PC-3 (cell line): ENCODE data around the gene AIFM3. TPM values are rescaled to one million over a fixed set of nuclear protein-coding genes. Genes with fewer than 3 reads are reported as not detected.
A peak's percentile ranks its signal among the peaks of the same experiment; 100 is the strongest.

Source experiments
- ATAC-seq: fragments of 200-7000 bp; cut with Tn5 transposase; 2 replicates; pipeline ENCODE4 v1.9.1; 2020; ENCODE audit warnings: mild to moderate bottlenecking, moderate library complexity
- Bru-seq: library from RNA; stranded (reverse); fragments of 400-500 nt; gene quantifications from one replicate; lab custom pipeline; 2021; lab: Mats Ljungman, UMichigan
- BruChase-seq, 2 experiments: library from RNA; stranded (reverse); fragments of 400-500 nt; gene quantifications; one replicate each; lab custom pipeline; 2021; lab: Mats Ljungman, UMichigan
- BruUV-seq: library from RNA; stranded (reverse); fragments of 400-500 nt; replicated peaks from 2 replicates; lab custom pipeline; 2021; lab: Mats Ljungman, UMichigan
- CTCF ChIA-PET: fragments of 300-600 bp; sonication (Branson Sonifier 250); formaldehyde crosslinking; loops from one replicate; lab custom pipeline; 2022; ENCODE audit warnings: antibody characterized with exemption; lab: Charles Lee
- POLR2A ChIA-PET: fragments of 300-600 bp; sonication (Branson Sonifier 250); formaldehyde crosslinking; loops from one replicate; lab custom pipeline; 2022; ENCODE audit warnings: antibody characterized with exemption; ENCODE audit not compliant: unreplicated experiment; lab: Charles Lee
- DNase-seq: peaks from one replicate; pipeline ENCODE4 v3.0.0-alpha.2; 2015
- H2AFZ ChIP-seq: fragments of 300-600 bp; sonication (generic); 2 replicates; pipeline ENCODE4 v1.6.0; 2016; ENCODE audit warnings: antibody characterized with exemption, low read length
- H3F3A ChIP-seq: fragments of 300-600 bp; sonication (generic); one replicate; pipeline ENCODE4 v1.6.0; 2017; ENCODE audit warnings: antibody characterized with exemption, low read length, control low read depth, mild to moderate bottlenecking; ENCODE audit not compliant: unreplicated experiment
- H3K27ac ChIP-seq: fragments of 300-600 bp; sonication (generic); 2 replicates; pipeline ENCODE4 v1.5.1; 2016; ENCODE audit warnings: mild to moderate bottlenecking, low read length
- H3K27me3 ChIP-seq: fragments of 300-600 bp; sonication (generic); 2 replicates; pipeline ENCODE4 v1.6.1; 2016; ENCODE audit warnings: low read length, mixed read lengths
- H3K36me3 ChIP-seq: fragments of 300-600 bp; sonication (generic); 2 replicates; pipeline ENCODE4 v1.6.1; 2016; ENCODE audit warnings: low read depth, mixed run types, low read length, mixed read lengths
- H3K4me1 ChIP-seq: fragments of 300-600 bp; sonication (generic); 2 replicates; pipeline ENCODE4 v1.5.1; 2016; ENCODE audit warnings: low read length; ENCODE audit not compliant: insufficient read depth
- H3K4me2 ChIP-seq: fragments of 300-600 bp; sonication (generic); 2 replicates; pipeline ENCODE4 v1.6.0; 2016; ENCODE audit warnings: low read length
- H3K4me3 ChIP-seq: fragments of 300-600 bp; sonication (generic); 2 replicates; pipeline ENCODE4 v1.5.1; 2016; ENCODE audit warnings: mild to moderate bottlenecking, low read length, mixed read lengths
- H3K79me2 ChIP-seq: fragments of 300-600 bp; sonication (generic); 2 replicates; pipeline ENCODE4 v1.6.1; 2017; ENCODE audit warnings: low read length, mixed read lengths
- H3K9ac ChIP-seq: fragments of 300-600 bp; sonication (generic); 2 replicates; pipeline ENCODE4 v1.6.0; 2016; ENCODE audit warnings: mild to moderate bottlenecking, low read length
- H3K9me2 ChIP-seq: fragments of 300-600 bp; sonication (generic); replicated peaks from 2 replicates; pipeline ENCODE4 v1.6.1; 2016; ENCODE audit warnings: mixed run types, low read length, mixed read lengths
- H3K9me3 ChIP-seq: fragments of 300-600 bp; sonication (generic); 2 replicates; pipeline ENCODE4 v1.6.1; 2016; ENCODE audit warnings: low read length, mixed read lengths
- H4K20me1 ChIP-seq: fragments of 300-600 bp; sonication (generic); 2 replicates; pipeline ENCODE4 v1.6.1; 2016; ENCODE audit warnings: low read length, mixed read lengths
- EZH2 ChIP-seq: fragments of 300-600 bp; sonication (generic); IDR thresholded peaks from one replicate; pipeline ENCODE4 v1.6.1; 2017; ENCODE audit warnings: antibody characterized with exemption, mild to moderate bottlenecking, low read length; ENCODE audit not compliant: unreplicated experiment
- EZH2phosphoT487 ChIP-seq: fragments of 300-600 bp; sonication (generic); IDR thresholded peaks from 2 replicates; pipeline ENCODE4 v1.6.1; 2018; ENCODE audit warnings: mild to moderate bottlenecking, antibody characterized with exemption, low read length, borderline replicate concordance
- intact Hi-C: fragments of 100-400 bp; cut with micrococcal nuclease; formaldehyde crosslinking; loops from 2 replicates; pipeline ENCODE4 v1.9.0; 2023
- long read RNA-seq: library from polyadenylated mRNA; unstranded; transcript quantifications from one replicate; pipeline ENCODE4 v2.0.0, GENCODE V29; 2021; ENCODE audit not compliant: unreplicated experiment
- total RNA-seq: library from RNA; depleted of rRNA; stranded (reverse); fragments of >200 nt; gene quantifications from 2 replicates; pipeline ENCODE4 v1.2.3, GENCODE V29; 2014; rRNA removed
- TF ChIP-seq, protein P1 (sequence below): fragments of 300-600 bp; sonication (generic); conservative IDR thresholded peaks from 2 replicates; pipeline ENCODE4 v1.5.1; 2017; ENCODE audit warnings: antibody characterized with exemption, low read depth, mild to moderate bottlenecking, low read length

The AIFM3 gene, protein sequence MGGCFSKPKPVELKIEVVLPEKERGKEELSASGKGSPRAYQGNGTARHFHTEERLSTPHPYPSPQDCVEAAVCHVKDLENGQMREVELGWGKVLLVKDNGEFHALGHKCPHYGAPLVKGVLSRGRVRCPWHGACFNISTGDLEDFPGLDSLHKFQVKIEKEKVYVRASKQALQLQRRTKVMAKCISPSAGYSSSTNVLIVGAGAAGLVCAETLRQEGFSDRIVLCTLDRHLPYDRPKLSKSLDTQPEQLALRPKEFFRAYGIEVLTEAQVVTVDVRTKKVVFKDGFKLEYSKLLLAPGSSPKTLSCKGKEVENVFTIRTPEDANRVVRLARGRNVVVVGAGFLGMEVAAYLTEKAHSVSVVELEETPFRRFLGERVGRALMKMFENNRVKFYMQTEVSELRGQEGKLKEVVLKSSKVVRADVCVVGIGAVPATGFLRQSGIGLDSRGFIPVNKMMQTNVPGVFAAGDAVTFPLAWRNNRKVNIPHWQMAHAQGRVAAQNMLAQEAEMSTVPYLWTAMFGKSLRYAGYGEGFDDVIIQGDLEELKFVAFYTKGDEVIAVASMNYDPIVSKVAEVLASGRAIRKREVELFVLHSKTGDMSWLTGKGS
- total RNA-seq (0.98 and 1.5 TPM in 2 replicates), Bru-seq, nascent RNA (percentile 23 among the genes with signal in this experiment), BruChase-seq, experiment 1, labeled RNA remaining after a 6-hour chase (percentile 30 among the genes with signal in this experiment), BruChase-seq, experiment 2, labeled RNA remaining after a 2-hour chase (percentile 33 among the genes with signal in this experiment)
- long read RNA-seq, partial matches to known transcripts, result 2 of 3 reads
- long read RNA-seq, other reads (novel, unspliced or antisense), result 1 of 3 reads

DNA sequence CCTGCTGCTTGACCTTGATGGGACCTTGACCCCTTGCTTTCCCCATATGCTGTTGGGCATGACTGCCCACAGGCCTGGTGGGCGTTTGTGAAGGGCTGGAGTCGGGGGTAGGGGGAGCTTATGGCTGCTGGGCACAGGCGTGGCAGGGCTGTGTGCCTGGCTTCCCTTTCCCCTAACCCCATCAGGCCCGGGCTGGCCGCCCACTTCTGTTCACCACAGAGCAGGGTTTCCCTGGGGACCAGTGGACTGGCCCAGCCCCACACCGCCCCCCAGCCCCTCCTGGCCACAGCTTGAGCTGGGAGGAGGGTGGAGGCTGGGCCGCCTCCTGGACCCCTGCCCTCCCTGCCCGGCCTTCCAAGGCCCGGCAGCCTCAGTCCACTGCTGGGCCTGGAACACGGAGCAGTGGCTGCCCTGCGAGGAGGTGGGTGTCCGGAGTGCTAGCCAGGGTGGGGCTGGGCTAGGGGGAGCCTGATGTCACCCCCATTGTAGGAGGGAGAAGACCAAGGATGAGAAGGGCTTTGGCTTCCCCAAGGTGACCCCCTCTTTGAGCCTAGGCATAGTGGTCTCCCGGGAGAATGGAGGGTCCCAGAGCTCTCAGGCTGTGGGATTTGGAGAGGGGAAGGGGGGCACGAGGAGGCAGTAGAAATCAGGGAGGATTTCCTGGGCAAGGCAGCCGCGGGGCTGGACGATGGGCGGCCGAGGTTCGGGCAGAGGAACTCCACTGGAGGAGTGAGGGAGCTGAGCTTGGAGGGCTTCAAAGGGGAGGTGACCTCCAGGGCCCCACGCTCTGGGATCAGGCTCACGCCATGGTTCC lies at the start of gene AIFM3:
Gene AIFM3, plus strand, starts transcription at position 373 of the 814 bp plus-strand sequence. CDS start 690 bp downstream, outside the sequence.
- intact Hi-C loops, result no loop called here
- Histone ChIP-seq H3K9me3 (no peaks in the 10 kb centered on the region), H3K27me3 (no peaks in the 10 kb centered on the region), H3F3A (no peaks in the 10 kb centered on the region), H3K9ac (no peak within 1 kb of the TSS), H3K4me2 (no peak within 1 kb of the TSS), H2AFZ (no peak within 1 kb of the TSS), H3K9me2 (no peaks in the 10 kb centered on the region), H4K20me1 (no peaks in the 10 kb centered on the region), H3K36me3 (no peaks in the 10 kb centered on the region), H3K27ac (no peak within 1 kb of the TSS), H3K4me1 (no peaks in the 10 kb centered on the region), H3K4me3 (no peak within 1 kb of the TSS), H3K79me2 (no peaks in the 10 kb centered on the region)
- ATAC-seq, result no peak
- ChIA-PET CTCF (no interaction called here), POLR2A (no interaction called here)
- TF ChIP-seq EZH2 (no peak), EZH2phosphoT487 (no peak)
- TF ChIP-seq, protein P1, sequence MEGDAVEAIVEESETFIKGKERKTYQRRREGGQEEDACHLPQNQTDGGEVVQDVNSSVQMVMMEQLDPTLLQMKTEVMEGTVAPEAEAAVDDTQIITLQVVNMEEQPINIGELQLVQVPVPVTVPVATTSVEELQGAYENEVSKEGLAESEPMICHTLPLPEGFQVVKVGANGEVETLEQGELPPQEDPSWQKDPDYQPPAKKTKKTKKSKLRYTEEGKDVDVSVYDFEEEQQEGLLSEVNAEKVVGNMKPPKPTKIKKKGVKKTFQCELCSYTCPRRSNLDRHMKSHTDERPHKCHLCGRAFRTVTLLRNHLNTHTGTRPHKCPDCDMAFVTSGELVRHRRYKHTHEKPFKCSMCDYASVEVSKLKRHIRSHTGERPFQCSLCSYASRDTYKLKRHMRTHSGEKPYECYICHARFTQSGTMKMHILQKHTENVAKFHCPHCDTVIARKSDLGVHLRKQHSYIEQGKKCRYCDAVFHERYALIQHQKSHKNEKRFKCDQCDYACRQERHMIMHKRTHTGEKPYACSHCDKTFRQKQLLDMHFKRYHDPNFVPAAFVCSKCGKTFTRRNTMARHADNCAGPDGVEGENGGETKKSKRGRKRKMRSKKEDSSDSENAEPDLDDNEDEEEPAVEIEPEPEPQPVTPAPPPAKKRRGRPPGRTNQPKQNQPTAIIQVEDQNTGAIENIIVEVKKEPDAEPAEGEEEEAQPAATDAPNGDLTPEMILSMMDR, result no peak
- no TSS peak for BruUV-seq
- no peak for DNase-seq

DNA sequence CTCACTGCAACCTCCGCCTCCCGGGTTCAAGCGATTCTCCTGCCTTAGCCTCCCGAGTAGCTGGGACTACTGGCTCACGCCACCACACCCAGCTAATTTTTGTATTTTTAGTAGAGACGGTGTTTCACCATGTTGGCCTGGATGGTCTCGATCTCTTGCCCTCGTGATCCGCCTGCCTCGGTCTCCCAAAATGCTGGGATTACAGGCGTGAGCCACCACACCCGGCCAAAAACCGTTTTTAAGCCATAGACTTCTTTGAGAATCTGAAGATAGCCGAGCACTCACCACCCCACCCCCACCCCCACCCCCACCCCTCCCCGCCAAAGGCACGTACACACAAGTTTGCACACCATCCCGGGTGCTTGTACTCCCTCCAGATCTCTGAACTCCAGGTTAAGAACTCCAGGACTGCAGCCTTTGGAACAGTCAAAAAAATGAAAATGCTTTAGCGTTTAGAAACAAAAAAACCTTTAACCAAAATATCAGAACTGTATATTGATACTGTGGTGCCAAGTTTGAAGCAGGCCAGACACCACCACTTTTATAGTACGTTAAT lies 48.3 kb upstream of the AIFM3 start:
- intact Hi-C loops, result no loop called here
- H4K20me1 ChIP-seq, result peaks cover 46% of the 10 kb centered on the region

More for the DNA sequence above, 48.3 kb upstream of the AIFM3 start:
- Histone ChIP-seq H3K27me3 (no peaks in the 10 kb centered on the region), H3F3A (no peaks in the 10 kb centered on the region), H3K36me3 (peaks cover 7% of the 10 kb centered on the region; the same call in 1 of the 2 replicates), H3K27ac (no peak overlapping the region), H3K79me2 (peaks cover 65% of the 10 kb centered on the region), H3K4me1 (peaks cover 14% of the 10 kb centered on the region), H3K9me3 (no peaks in the 10 kb centered on the region), H2AFZ (no peak overlapping the region), H3K9ac (peak overlapping the region; percentile 96), H3K4me2 (peak overlapping the region; percentile 92), H3K9me2 (no peaks in the 10 kb centered on the region), H3K4me3 (peak overlapping the region; percentile 99)
- CTCF ChIA-PET, result no interaction called here
- TF ChIP-seq, protein P1, result no peak
- DNase-seq, result no peak
- no TSS peak for BruUV-seq
- POLR2A ChIA-PET, result no interaction called here
- ATAC-seq, result no peak
